Panc1 (cell line): ENCODE measurements around the gene ATXN7L1.

Experiments used
- CTCF ChIP-seq: fragments of 450-650 bp; IDR thresholded peaks from 2 replicates; pipeline ENCODE4 v1.5.1; 2017; ENCODE audit warnings: mild to moderate bottlenecking
- SIN3A ChIP-seq: IDR thresholded peaks from 2 replicates; pipeline ENCODE4 v1.6.1; 2012; ENCODE audit warnings: low read depth, mild to moderate bottlenecking, low read length, moderate library complexity, borderline replicate concordance; ENCODE audit not compliant: insufficient read depth

DNA sequence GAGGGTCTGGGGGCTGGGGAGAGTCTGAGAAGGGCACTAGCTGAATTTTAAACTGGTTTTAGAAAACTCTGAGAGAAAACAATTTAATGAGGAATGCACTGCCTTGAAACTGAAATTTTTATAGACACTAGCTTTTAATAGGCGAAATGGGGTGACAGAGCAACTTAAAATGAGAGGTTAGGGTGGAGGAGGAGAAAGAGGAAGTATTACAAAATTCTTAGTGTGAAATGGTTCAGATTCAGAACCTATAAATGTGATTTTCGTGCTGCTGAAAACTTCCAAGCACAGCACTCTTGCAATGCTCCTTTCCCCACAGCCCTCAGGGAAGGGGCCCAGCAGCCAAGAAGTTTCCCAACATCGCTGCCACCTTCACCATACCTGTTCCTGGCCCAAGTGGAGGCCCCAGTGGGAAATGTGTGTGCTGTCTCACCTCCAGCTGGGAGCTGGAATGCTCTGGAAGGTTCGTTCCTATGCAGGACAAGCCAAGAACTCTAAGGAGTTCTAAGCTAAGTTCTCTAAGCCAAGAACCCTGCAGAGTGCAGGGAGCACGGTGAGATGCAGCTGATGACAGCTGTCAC is 60.0 kb downstream of the ATXN7L1 start:
- TF ChIP-seq CTCF: no peak
- no peak for TF ChIP-seq SIN3A
